Measurements from ENCODE around the gene TMEM165. TPM values are rescaled to one million over a fixed set of nuclear protein-coding genes. Genes with fewer than 3 reads are reported as not detected.

The TMEM165 gene
- total RNA-seq, 4 donors from 2014 or later = 188 to 357 (median 243) TPM

DNA sequence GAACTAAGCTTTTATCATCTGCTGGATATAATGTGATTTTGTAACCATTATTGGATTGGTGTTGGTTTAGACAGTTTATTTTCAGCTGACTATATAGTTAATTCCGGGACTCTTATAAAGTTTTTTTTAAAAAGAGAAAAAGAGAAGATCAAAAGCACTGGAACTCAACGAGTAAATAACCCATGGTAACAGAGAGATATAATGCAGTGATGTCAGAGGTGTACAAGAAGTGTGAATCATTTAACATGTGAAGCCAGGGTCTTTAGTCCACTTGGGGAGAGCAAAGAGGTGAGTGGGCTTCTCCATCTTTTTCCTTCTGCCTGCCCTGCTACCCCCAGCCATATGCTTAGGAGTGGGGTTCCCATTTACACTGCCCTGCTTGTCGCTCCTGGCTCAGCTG, 3.2 kb downstream of the TMEM165 start:
- TF ChIP-seq, protein P1, sequence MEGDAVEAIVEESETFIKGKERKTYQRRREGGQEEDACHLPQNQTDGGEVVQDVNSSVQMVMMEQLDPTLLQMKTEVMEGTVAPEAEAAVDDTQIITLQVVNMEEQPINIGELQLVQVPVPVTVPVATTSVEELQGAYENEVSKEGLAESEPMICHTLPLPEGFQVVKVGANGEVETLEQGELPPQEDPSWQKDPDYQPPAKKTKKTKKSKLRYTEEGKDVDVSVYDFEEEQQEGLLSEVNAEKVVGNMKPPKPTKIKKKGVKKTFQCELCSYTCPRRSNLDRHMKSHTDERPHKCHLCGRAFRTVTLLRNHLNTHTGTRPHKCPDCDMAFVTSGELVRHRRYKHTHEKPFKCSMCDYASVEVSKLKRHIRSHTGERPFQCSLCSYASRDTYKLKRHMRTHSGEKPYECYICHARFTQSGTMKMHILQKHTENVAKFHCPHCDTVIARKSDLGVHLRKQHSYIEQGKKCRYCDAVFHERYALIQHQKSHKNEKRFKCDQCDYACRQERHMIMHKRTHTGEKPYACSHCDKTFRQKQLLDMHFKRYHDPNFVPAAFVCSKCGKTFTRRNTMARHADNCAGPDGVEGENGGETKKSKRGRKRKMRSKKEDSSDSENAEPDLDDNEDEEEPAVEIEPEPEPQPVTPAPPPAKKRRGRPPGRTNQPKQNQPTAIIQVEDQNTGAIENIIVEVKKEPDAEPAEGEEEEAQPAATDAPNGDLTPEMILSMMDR (IDR thresholded peaks at IDR 0.05) = no peak
- ATAC-seq (ENCODE audit: low FRiP score) = no peak
- DNase-seq (ENCODE audit: low spot score) = no peak

DNA sequence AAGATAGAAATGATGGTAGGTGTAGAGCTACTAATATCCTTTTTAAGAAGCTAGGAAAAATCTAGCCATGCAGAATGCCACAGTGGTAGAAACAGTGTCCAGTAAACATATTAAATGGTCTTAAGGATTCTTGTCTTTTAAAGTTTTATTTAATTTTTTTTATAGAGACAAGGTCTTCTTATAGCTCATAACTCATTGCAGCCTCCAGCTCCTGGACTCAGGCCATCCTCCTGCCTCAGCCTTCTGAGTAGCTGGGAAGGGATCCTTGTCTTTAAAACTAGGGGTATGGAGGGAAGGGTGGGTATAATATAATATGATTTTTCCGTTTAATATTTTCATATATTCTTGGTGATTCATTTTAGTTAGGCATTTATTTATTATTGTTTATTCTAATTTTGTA, 3.8 kb downstream of the TMEM165 start:
- TF ChIP-seq, protein P1 (IDR thresholded peaks at IDR 0.05) = no peak
- DNase-seq (ENCODE audit: low spot score) (no peak), ATAC-seq (ENCODE audit: low FRiP score) (no peak)

DNA sequence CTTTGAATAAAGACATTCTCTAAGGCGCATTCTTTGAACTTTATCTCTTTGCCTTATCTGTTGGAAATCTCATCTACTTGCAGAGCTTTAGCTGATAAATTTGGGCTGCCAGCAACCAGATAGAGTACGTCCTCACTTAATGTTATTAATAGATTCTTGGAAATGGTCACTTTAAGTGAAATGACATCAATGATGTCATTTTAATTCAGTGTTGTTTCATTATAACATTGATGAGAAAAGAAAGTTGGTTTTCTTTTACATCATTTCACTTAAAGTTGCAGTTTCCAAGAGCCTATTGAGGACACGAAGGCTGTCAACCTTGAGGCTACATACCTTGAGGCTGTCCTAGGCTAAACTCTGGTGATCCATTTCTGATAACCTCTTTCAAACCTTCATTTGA, 9.3 kb downstream of the TMEM165 start:
- TF ChIP-seq, protein P1 (IDR thresholded peaks at IDR 0.05) = no peak
- no peak for ATAC-seq (ENCODE audit: low FRiP score)
- no peak for DNase-seq (ENCODE audit: low spot score)

DNA sequence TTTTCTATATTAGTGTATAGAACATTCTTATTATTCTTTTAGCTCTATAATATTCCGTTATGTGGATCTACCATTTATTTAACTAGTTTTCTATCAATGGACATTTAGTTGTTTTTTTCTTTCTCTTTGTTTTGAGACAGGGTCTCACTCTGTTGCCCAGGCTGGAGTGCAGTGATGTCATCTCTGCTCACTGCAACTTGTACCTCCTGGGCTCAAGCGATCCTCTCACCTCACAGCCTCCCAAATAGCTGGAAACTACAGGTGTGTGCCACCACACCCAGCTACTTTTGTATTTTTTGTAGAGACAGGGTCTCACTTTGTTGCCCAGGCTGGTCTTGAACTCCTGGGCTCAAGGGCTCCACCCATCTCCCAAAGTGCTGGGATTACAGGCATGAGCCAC, 10.8 kb downstream of the TMEM165 start:
- DNase-seq (ENCODE audit: low spot score) = no peak
- TF ChIP-seq, protein P1 (IDR thresholded peaks at IDR 0.05) = no peak
- no peak for ATAC-seq (ENCODE audit: low FRiP score)

DNA sequence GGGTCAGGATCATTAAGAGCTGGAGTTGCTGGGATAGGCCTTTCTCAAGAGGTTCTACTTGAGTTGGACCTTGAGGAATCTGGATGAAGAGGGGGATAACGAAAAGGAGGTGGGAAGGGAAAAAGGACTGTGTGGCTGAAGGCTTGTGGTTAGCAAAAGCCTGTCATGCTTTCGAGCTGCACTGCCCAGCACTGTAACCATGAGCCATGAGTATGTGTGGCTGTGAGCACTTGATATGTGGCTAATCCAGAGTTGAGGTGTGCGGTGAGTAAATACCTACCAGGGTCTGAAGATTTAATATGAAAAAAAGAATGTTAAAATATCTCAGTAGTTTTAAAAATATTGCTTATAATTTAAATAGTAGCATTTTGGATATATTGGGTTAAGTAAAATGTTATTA, 11.4 kb downstream of the TMEM165 start:
- ATAC-seq (ENCODE audit: low FRiP score) (no peak), DNase-seq (ENCODE audit: low spot score) (no peak)
- TF ChIP-seq, protein P1 (IDR thresholded peaks at IDR 0.05) = no peak

DNA sequence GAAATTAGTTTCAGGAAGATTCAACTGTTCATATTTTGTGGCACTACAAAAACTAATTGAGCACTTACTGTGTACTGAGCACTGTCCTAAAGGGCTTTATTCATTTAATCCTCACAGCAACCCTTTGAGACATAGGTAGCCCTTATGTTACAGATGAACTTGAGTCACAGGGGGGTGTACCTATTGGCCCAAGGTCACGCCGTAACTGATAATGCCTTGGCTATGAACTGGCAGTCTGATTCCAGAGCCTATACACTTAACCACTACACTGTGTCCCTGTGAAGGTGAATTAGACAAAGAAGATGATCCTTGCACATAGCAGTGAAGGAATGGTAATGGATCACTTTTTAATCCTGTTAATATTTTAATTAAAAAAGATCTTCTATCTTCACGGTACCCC, 12.0 kb downstream of the TMEM165 start:
- TF ChIP-seq, protein P1 (IDR thresholded peaks at IDR 0.05) = no peak
- DNase-seq (ENCODE audit: low spot score) (no peak), ATAC-seq (ENCODE audit: low FRiP score) (no peak)

DNA sequence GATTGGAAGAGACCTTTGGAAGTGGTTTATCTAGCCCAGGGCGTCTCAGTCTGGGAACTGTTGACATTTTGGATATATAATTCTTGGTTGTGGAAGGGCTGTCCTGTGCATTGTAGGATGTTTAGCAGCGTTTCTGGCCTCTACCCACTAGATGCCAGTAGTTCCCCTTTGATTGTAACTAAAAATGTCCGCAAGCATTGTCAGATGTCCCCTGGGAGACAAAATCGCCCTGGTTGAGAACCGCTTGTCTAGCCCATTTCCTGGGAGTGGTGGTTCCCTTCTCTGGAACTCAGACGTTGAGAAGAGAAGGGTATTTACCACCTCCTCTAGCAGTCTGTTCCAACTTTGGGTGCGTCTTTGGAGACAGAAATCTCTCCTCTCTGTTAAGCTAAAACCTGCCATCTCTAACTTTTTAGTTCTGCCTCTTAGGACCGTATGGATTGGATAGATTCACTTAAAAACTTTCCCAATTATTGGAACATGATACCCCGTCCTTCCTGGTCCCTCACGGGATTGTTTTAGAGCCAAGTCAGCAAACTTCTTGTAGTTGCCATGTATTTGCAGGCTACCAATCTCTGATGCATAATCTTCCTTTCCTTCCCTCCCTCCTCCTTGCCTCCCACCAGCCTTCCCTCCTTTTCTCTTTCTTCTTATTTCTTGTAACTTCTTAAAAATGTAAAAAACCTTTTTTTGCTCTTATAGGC, 13.9 kb downstream of the TMEM165 start:
- TF ChIP-seq, protein P1 (IDR thresholded peaks at IDR 0.05) = no peak
- ATAC-seq (ENCODE audit: low FRiP score) (no peak), DNase-seq (ENCODE audit: low spot score) (no peak)

Measured in omental fat pad (tissue), 4 donors.